AML-193 (cell line): Measurements from ENCODE around the gene AGAP1.

ENCODE experiments used
- DNase-seq, 2 experiments: peaks; one replicate each; lab custom pipeline; 2025; lab: John Stamatoyannopoulos, UW

The AGAP1 gene

GRCh38 chr2:235493775-235494715 is at the start of gene AGAP1:
Gene AGAP1, plus strand, starts transcription at chr2:235494043.
- no peak for DNase-seq

DNA sequence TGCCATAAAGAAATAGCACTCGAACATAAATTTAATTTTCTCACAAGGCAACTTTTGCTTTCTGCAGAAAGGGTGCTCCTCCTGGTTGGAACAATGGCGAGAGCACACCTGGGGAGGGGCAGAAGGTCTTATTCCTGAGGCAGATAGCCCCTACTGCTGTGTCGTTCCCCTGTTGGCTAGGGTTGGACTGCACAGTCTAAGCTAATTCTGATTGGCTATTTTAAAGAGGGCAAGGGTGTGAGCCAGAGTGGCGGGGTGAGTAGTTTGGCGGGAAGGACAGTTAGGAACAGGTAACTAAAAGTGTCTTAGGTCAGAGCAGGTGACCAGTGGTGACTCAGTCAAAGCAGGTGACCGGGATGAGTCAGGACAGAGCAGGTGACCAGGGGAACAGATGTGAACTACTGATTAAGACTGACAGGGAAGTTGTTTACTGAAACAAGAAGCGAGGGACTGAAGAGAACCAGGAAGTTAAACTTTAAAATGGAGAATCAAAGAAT is 49.7 kb upstream of the AGAP1 start:
- DNase-seq: no peak

GRCh38 chr2:235445116-235445515 is 48.7 kb upstream of the AGAP1 start:
- DNase-seq: no peak

DNA sequence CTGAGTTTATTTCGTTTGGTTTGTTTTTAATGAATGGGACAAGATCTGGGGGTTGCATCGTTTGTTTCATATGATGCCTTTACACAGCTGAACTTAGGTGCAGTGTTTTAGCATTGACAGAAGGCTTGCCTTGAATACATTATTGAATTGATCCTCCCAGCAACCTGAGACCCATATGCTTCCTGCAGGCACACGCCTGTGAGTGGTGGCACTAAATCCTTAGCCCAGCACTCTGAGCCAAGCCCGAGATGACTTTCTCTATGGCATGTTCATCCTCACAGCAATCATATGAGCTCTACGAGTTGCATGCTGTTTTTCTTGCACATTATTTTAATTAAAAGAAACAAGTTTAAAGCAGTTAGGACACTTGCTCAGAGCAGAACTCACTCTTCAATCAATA is 47.8 kb upstream of the AGAP1 start:
- no peak for DNase-seq

DNA sequence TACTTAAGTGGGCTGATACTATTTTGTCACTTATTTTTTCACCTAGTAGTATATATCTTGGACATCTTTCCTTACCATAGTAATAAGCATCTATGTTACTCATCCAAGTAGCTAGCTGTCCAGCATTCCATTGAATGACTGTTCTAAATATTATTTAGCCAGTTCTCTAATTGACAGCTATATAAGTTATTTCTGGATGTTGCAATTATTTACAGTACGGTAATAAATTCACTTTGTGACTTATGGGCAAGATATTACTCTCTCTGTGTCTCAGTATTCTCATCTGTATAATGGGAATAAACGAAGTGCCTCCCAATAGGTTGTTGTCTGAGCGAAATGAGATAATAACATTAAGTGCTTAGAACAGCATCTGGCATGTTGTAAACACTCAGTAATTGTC is 46.6 kb upstream of the AGAP1 start:
- DNase-seq: no peak

DNA sequence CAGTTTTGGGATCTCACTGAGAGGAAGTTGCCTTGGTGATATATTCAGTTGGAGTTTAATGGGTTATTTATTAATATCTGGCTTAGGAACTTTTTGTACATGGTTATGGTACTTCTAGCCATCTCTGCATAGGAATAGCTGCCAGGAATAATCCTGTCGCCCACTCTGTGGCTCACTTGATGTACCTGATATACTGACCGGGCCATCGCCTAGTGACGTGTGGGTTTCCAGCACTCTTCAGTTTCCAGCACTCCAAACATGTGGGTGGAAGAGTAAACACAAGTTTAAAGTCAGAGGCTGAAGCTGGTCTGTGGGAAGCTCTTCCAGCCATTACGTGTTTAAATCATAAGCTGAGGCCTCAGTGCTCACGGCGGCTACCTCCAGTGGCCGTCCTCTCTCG is 44.3 kb upstream of the AGAP1 start:
- no peak for DNase-seq

DNA sequence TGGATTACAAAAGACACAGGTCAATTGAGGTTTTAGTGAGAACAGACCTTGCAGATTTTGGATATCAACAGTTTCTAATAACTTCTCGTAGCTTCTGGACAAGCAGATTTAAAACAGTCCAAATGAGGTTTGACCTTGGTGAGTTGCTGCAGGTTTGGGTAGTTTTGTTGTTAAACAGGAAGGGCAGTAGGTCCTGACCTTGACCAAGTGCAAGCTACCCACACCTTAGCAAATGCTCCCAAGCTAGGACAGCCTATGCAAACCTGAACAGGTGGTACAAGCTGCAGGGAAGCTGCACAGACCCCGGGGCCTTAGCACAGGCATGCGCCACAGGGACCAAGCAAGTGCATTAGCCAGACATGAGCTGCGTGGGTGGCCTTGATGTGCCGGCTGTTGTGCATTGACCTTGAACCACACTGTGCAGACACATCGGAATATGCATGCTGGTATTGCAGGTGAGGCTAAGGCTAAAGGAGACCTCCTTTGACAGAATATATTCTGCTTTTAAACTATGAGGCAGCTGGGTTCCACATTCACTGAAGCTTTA is 40.2 kb upstream of the AGAP1 start:
- no peak for DNase-seq

DNA sequence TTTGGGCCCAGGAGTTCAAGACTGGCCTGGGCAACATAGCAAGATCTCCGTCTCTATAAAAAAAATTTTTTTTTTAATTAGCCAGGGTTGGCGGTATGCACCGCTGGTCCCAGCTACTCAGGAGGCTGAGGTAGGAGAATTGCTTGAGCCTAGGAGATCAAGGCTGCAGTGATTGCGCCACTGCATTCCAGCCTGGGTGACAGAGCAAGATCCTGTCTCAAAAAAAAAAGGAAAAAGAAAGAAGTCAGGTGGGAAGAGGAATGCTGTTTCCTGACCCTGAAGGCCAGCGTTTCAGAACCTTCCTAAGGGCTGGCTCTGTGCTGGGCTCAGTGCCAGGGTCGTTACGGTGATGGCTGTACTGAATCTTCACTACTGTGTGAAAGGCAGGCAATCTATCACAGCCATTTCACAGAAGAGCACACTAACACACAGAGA is 35.0 kb upstream of the AGAP1 start:
- no peak for DNase-seq

DNA sequence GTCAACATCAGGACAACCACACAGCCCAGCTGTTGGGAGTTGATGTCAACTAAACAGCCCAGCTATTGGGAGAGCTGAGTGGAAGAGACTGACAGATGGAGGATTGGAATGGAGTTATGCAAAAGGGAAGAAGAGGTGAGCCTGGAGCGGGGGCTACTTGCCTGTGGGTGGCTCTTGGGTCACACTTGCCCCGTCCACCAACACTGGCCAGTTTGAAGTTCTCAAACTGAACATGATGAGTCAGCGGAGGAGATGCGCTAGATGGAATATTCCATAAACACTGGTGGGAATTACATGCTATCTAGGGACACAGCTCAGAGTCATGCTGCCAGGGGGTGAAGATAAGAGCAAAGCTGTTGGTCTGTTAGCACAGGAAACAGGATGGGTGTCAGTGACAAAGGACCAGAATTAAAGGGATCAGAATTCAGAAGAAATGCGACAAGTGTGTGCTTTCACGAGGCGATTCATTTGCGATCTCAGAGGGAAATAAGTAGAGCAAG is 33.2 kb upstream of the AGAP1 start:
- DNase-seq: no peak

DNA sequence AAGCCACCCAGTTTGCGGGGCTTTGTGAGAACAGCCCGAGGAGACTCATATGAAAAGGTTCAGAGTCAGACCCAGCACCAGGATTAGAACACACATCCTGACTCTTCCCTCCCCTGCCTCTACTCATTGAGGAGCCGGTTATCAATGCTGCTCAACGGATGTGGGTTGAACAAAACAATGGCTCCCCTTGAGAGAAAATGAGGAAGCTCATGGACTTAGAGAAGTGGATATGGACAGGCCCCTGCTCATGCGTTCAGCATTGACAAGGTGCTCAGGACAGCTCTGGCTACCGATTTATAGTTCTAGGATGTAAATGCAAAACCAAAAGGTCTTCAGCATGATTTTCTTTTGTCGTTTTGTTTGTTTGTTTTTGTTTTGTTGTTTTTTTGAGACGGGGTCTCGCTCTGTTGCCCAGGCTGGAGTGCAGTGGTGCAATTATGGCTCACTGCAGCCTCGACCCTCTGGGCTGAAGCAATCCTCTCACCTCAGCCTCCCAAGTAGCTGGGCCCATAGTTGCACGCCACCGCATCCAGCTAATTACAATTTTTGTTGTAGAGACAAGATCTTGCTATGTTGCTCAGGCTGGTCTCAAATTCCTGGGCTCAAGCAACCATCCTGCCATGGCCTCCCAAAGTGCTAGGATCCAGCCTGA is 32.0 kb upstream of the AGAP1 start:
- DNase-seq: no peak

DNA sequence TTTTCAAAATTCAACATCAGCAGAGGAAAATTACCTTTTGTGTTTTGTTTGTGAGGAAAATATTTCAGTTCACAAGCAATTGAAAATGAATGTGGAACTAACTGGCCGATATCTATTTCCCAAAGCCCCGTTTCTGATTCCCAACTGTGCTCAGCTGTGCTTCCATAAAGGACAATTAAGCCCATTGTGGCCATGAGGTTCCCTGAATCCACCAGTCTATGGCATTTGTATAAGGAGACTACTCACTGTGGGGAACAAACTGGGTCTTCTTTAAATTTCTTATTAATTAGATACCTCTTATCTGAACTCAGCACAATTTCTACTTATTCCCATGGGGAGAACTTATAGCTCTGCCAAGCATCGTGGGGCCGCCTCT is 31.4 kb upstream of the AGAP1 start:
- DNase-seq: no peak

- DNase-seq: no peak
Observed at GRCh38 chr2:235463893-235464292, 29.9 kb upstream of the AGAP1 start.

GRCh38 chr2:235467588-235467987 is 26.3 kb upstream of the AGAP1 start:
- no peak for DNase-seq

GRCh38 chr2:235468978-235469655 is 24.7 kb upstream of the AGAP1 start:
- DNase-seq: no peak

DNA sequence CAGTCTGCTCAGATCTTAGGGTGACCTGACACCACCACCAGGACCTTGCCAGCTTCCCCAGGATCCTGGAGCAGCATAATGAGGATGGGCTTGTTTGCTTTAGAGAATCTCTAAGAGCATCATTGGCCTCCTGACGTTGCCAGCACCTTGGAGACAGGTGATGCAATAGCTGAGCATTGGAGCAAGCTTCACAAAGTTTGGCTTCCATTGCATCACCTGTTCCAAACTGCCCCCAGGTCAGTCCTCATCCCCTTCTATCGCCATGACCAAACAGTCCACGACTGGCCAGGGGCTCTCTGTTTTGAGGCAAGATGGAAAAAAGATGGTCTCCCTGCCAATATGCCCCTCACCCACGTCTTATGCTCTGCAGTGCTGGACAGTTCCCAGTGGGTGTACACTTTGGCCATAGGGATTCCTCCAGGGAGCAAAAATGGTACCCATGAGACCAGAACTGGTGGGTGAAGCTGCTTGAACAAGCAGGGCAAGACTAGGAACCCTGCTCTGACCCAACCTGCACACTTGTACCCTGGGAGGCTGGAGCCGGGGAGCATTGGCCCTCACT is 22.6 kb upstream of the AGAP1 start:
- no peak for DNase-seq

GRCh38 chr2:235472443-235472842 is 21.4 kb upstream of the AGAP1 start:
- no peak for DNase-seq

- no peak for DNase-seq
Observed at GRCh38 chr2:235478609-235479008, 15.2 kb upstream of the AGAP1 start.

DNA sequence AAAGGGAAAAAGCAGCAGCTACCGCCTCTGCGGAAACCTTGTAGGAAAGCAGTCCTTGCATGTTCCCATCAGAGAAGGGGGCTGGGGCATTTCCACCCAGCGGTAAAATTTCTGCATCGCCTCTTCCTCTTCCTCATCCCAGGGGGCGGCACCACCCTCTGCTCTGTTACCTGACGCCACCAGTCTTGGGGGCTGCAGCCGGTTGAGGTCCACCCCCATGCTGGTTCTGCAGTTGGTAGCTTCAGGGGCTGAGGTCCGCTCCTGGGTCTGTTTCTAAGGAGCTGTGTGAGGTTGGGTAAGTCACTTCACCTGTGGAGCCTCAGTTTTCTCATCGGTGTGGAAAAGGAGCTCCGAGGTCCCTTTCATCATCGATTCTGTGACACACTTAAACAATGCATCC is 14.2 kb upstream of the AGAP1 start:
- DNase-seq: no peak

DNA sequence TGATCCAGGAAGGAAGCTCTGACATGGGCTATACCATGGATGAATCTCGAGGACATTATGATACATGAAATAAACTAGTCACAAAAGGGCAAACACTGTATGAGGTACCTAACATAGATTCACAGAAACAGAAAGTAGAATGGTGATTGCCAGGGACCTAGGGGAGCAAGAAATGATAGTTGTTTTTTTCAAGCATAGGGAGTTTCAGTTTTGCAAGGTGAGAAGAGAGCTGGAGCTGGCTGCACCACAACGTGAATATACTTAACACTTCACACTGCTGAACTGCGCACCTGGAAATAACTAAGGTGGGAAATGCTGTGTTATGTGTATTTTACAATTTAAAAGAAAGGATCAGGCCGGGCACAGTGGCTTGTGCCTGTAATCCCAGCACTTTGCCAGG is 13.2 kb upstream of the AGAP1 start:
- DNase-seq: no peak

DNA sequence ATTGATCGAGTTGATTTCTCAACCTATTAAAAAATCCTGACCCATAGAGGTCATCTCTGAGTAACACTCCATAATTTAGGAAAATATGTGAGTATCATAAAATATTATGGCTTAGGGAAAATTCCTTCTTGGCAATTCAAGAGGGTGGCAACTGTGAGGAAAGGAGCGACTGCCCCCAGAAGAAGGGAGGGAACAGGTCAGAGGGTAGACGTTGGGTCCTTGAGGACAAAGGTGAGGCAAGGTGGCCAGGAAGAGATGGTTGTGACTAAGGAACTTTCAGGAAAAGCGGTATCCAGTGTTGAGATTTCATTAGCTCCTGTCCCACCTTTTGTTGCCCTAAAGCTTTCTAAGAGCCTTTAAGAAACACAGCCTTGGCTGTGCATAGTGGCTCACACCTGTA is 10.5 kb upstream of the AGAP1 start:
- no peak for DNase-seq

GRCh38 chr2:235485362-235485761 is 8.5 kb upstream of the AGAP1 start:
- DNase-seq: no peak

DNA sequence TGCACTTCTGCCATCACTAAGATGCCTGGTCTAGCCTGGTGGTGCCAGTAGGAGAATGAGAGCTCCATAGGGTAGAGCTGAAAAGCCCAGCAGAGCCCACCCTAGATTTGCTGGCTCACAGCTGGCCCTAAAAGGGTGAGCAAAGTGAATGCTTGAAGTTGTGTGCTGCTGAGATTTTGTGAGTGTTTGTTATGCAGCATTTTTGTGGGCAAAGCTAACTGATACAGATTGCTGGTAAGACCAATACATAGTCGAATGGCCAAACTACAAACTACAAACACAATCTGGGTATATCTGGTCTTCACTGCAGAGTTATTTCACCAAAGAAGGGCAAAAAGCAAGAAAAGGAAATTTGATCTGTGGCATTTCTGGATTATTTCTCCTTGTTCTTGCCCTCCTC is 7.1 kb upstream of the AGAP1 start:
- DNase-seq: no peak
